IMR-90 (cell line): ENCODE results near the gene OSMR. TPM values are rescaled to one million over a fixed set of nuclear protein-coding genes. Genes with fewer than 3 reads are reported as not detected.

Source experiments
- ATAC-seq: fragments of 200-7000 bp; cut with Tn5 transposase; 2 replicates; pipeline ENCODE4 v1.9.1; 2020; ENCODE audit warnings: low read depth, mild to moderate bottlenecking, moderate library complexity
- BruUV-seq: library from RNA; stranded (reverse); fragments of 400-500 nt; replicated peaks from 2 replicates; lab custom pipeline; 2021; lab: Mats Ljungman, UMichigan
- CTCF ChIA-PET: fragments of 300-600 bp; formaldehyde crosslinking; extraction: SDS; loops from one replicate; lab custom pipeline; 2021; ENCODE audit warnings: antibody characterized with exemption; lab: Yijun Ruan, JAX
- POLR2A ChIA-PET: fragments of 300-600 bp; sonication (Branson Sonifier 250); formaldehyde crosslinking; loops from one replicate; lab custom pipeline; 2022; ENCODE audit warnings: antibody characterized with exemption; ENCODE audit not compliant: unreplicated experiment; lab: Charles Lee
- DNase-seq: peaks from one replicate; pipeline ENCODE4 v3.0.0; 2013
- H2AFZ ChIP-seq: replicated peaks from 2 replicates; pipeline ENCODE3; 2013; ENCODE audit warnings: low read length, mild to moderate bottlenecking; ENCODE audit not compliant: poor library complexity
- H2AK5ac ChIP-seq: 2 replicates; pipeline ENCODE4 v1.6.1; 2013; ENCODE audit warnings: low read depth, low read length, inconsistent platforms
- H2AK9ac ChIP-seq: replicated peaks from 2 replicates; pipeline ENCODE3; 2013; ENCODE audit warnings: mild to moderate bottlenecking, low read depth, low read length, moderate library complexity; ENCODE audit not compliant: poor library complexity
- H2BK120ac ChIP-seq: 2 replicates; pipeline ENCODE4 v1.6.1; 2013; ENCODE audit warnings: low read depth, low read length, inconsistent platforms
- H2BK15ac ChIP-seq: 3 replicates; pipeline ENCODE4 v1.6.1; 2013; ENCODE audit warnings: low read depth, low read length, inconsistent platforms
- H2BK20ac ChIP-seq: 2 replicates; pipeline ENCODE4 v1.6.1; 2013; ENCODE audit warnings: low read depth, mild to moderate bottlenecking, inconsistent platforms, low read length, moderate library complexity
- H2BK5ac ChIP-seq: 2 replicates; pipeline ENCODE4 v1.6.1; 2013; ENCODE audit warnings: mild to moderate bottlenecking, low read depth, low read length, inconsistent platforms; ENCODE audit not compliant: poor library complexity, severe bottlenecking
- H3K14ac ChIP-seq: replicated peaks from 2 replicates; pipeline ENCODE4 v1.6.1; 2013; ENCODE audit warnings: low read depth, low read length, inconsistent platforms
- H3K18ac ChIP-seq: 2 replicates; pipeline ENCODE4 v1.6.1; 2013; ENCODE audit warnings: low read depth, low read length, control low read depth
- H3K23ac ChIP-seq: 2 replicates; pipeline ENCODE4 v1.6.1; 2013; ENCODE audit warnings: low read depth, low read length, inconsistent platforms
- H3K27ac ChIP-seq: 2 replicates; pipeline ENCODE4 v1.5.1; 2013; ENCODE audit warnings: mild to moderate bottlenecking, control low read depth, low read length; ENCODE audit not compliant: insufficient read depth
- H3K27me3 ChIP-seq: 2 replicates; pipeline ENCODE4 v1.6.1; 2013; ENCODE audit warnings: low read length; ENCODE audit not compliant: control insufficient read depth, insufficient read depth
- H3K36me3 ChIP-seq: 2 replicates; pipeline ENCODE4 v1.6.1; 2013; ENCODE audit warnings: low read length, mixed read lengths; ENCODE audit not compliant: control insufficient read depth, insufficient read depth
- H3K4ac ChIP-seq: 2 replicates; pipeline ENCODE4 v1.6.1; 2013; ENCODE audit warnings: low read depth, low read length, inconsistent platforms
- H3K4me1 ChIP-seq: 2 replicates; pipeline ENCODE4 v1.6.1; 2013; ENCODE audit warnings: low read length, mixed read lengths; ENCODE audit not compliant: control insufficient read depth, insufficient read depth
- H3K4me2 ChIP-seq: 2 replicates; pipeline ENCODE4 v1.6.1; 2013; ENCODE audit warnings: low read depth, mild to moderate bottlenecking, control low read depth, low read length, moderate library complexity
- H3K4me3 ChIP-seq: 2 replicates; pipeline ENCODE4 v1.5.1; 2013; ENCODE audit warnings: low read depth, mild to moderate bottlenecking, control low read depth, low read length, moderate library complexity; ENCODE audit not compliant: insufficient read depth
- H3K56ac ChIP-seq: 2 replicates; pipeline ENCODE4 v1.6.1; 2013; ENCODE audit warnings: low read length, inconsistent platforms; ENCODE audit not compliant: insufficient read depth; ENCODE audit errors: extremely low read depth
- H3K79me1 ChIP-seq, 2 experiments: 2 replicates each; pipeline ENCODE4 v1.6.1; 2013; ENCODE audit warnings: low read length in 2 of 2, inconsistent platforms in 1 of 2, low read depth in 1 of 2
- H3K9ac ChIP-seq: 2 replicates; pipeline ENCODE4 v1.6.1; 2013; ENCODE audit warnings: low read depth, low read length, control low read depth
- H3K9me1 ChIP-seq: 2 replicates; pipeline ENCODE4 v1.6.1; 2013; ENCODE audit warnings: low read length, inconsistent platforms; ENCODE audit not compliant: insufficient read depth
- H3K9me3 ChIP-seq: 2 replicates; pipeline ENCODE4 v1.6.1; 2013; ENCODE audit warnings: low read length; ENCODE audit not compliant: control insufficient read depth, insufficient read depth
- H4K20me1 ChIP-seq: 2 replicates; pipeline ENCODE4 v1.6.1; 2013; ENCODE audit warnings: low read length, inconsistent platforms; ENCODE audit not compliant: insufficient read depth
- H4K5ac ChIP-seq: 2 replicates; pipeline ENCODE4 v1.6.1; 2013; ENCODE audit warnings: mild to moderate bottlenecking, low read depth, low read length, control low read depth
- H4K8ac ChIP-seq, 2 experiments: 2 replicates each; pipeline ENCODE4 v1.6.1; 2013; ENCODE audit warnings: low read depth in 2 of 2, low read length in 2 of 2, control low read depth in 1 of 2, inconsistent platforms in 1 of 2
- H4K91ac ChIP-seq: 2 replicates; pipeline ENCODE4 v1.6.1; 2013; ENCODE audit warnings: low read depth, low read length, inconsistent platforms; ENCODE audit not compliant: insufficient read depth
- BHLHE40 ChIP-seq: fragments of 150-350 bp; IDR thresholded peaks from 2 replicates; pipeline ENCODE4 v1.6.1; 2016; ENCODE audit warnings: mild to moderate bottlenecking, low read depth, low read length
- CEBPB ChIP-seq: IDR thresholded peaks from 2 replicates; pipeline ENCODE4 v1.6.1; 2012; ENCODE audit warnings: low read depth, low read length, improper control_type of control experiment
- CHD1 ChIP-seq: IDR thresholded peaks from 2 replicates; pipeline ENCODE4 v1.6.1; 2012; ENCODE audit warnings: low read depth, low read length, improper control_type of control experiment
- FOS ChIP-seq: fragments of 150-350 bp; IDR thresholded peaks from 2 replicates; pipeline ENCODE4 v1.6.1; 2016; ENCODE audit warnings: low read depth, low read length
- MAFK ChIP-seq: IDR thresholded peaks from 2 replicates; pipeline ENCODE4 v1.6.1; 2012; ENCODE audit warnings: low read depth, low read length, improper control_type of control experiment
- MAZ ChIP-seq: IDR thresholded peaks from 2 replicates; pipeline ENCODE4 v1.6.1; 2012; ENCODE audit warnings: low read depth, mild to moderate bottlenecking, low read length, improper control_type of control experiment, moderate library complexity, borderline replicate concordance
- MXI1 ChIP-seq: IDR thresholded peaks from 2 replicates; pipeline ENCODE4 v1.6.1; 2012; ENCODE audit warnings: low read depth, mild to moderate bottlenecking, low read length, moderate library complexity, borderline replicate concordance
- NFE2L2 ChIP-seq: fragments of 150-350 bp; IDR thresholded peaks from 2 replicates; pipeline ENCODE4 v1.6.1; 2016; ENCODE audit warnings: low read depth, mild to moderate bottlenecking, low read length
- POLR2A ChIP-seq: IDR thresholded peaks from 2 replicates; pipeline ENCODE4 v1.6.1; 2012; ENCODE audit warnings: mild to moderate bottlenecking, low read depth, low read length
- RAD21 ChIP-seq: IDR thresholded peaks from 2 replicates; pipeline ENCODE4 v1.6.1; 2012; ENCODE audit warnings: low read length, improper control_type of control experiment
- RCOR1 ChIP-seq: IDR thresholded peaks from 2 replicates; pipeline ENCODE4 v1.6.1; 2012; ENCODE audit warnings: mild to moderate bottlenecking, low read length, improper control_type of control experiment; ENCODE audit not compliant: insufficient replicate concordance
- RFX5 ChIP-seq: IDR thresholded peaks from 2 replicates; pipeline ENCODE4 v1.8.0; 2012; ENCODE audit warnings: low read depth, mild to moderate bottlenecking, low read length, moderate library complexity
- SMC3 ChIP-seq: fragments of 150-350 bp; IDR thresholded peaks from 2 replicates; pipeline ENCODE4 v1.6.1; 2016; ENCODE audit warnings: low read depth, mild to moderate bottlenecking, antibody characterized with exemption, low read length, moderate library complexity
- WGBS, 2 experiments: methylation state at CpG; one replicate each; pipeline versions ENCODE4 v1.1.5 to v1.1.7; 2013; ENCODE audit warnings: missing lambda C conversion rate in 2 of 2; ENCODE audit not compliant: insufficient read length in 1 of 2; ENCODE audit errors: extremely low coverage in 2 of 2; 5-methylcytosine and 5-hydroxymethylcytosine counted together
- dilution Hi-C: fragments of 300-500 bp; cut with HindIII; formaldehyde crosslinking; loops from one replicate; pipeline ENCODE4 v1.14.3; 2018; ENCODE audit warnings: low sequenced_read_pairs; ENCODE audit not compliant: unreplicated experiment
- in situ Hi-C: fragments of 300-500 bp; cut with MboI; formaldehyde crosslinking; loops from 3 replicates; pipeline ENCODE4 v1.14.3; 2019; ENCODE audit warnings: low sequenced_read_pairs, inconsistent platforms, mixed read lengths
- intact Hi-C: fragments of 100-400 bp; cut with micrococcal nuclease; formaldehyde crosslinking; loops from 2 replicates; pipeline ENCODE4 v1.10.0; 2022
- polyA plus RNA-seq, 3 experiments: library from polyadenylated mRNA; depleted of rRNA; stranded (reverse); fragments of >200 nt; gene quantifications; 2 replicates each; pipeline ENCODE4 v1.2.3, GENCODE V29; 2012; ENCODE audit warnings: low replicate concordance in 1 of 3
- total RNA-seq: library from RNA; depleted of rRNA; stranded (reverse); fragments of >200 nt; gene quantifications from 2 replicates; pipeline ENCODE4 v1.2.3, GENCODE V29; 2012
- TF ChIP-seq, protein P1 (sequence below): fragments of 150-350 bp; IDR thresholded peaks from 2 replicates; pipeline ENCODE4 v1.6.1; 2016; ENCODE audit warnings: low read depth, mild to moderate bottlenecking, low read length, moderate library complexity, borderline replicate concordance
- TF ChIP-seq, protein P2 (sequence below): fragments of 150-350 bp; IDR thresholded peaks from 2 replicates; pipeline ENCODE4 v1.6.1; 2017; ENCODE audit warnings: mild to moderate bottlenecking, antibody characterized with exemption, low read length, low read depth
- TF ChIP-seq, protein P3 (sequence below): conservative IDR thresholded peaks from 2 replicates; pipeline ENCODE4 v1.5.1; 2012; ENCODE audit warnings: mild to moderate bottlenecking, low read depth, low read length, improper control_type of control experiment

Gene OSMR
- total and polyA plus RNA-seq, 2 of the 4 experiments (the other 2 are of a cell fraction), result 41.6 to 48.7 TPM

DNA sequence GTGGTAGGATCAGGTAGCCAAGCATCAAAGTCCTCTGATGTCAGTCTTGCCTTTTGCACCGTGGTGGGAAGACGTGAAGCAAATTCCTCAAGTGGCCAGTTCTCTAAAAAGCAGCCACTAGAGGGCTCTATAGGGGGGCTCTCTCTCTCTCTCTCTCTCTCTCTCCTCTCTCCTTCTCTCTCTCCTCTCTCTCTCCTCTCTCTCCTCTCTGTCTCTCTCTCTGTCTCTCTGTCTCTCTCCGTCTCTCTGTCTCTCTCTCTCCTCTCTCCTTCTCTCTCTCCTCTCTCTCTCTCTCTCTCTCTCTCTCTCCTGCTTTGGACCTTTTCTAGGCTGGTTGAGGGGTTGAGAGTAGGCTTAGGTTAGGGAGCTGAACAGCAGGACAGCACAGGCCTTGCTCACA lies 13.9 kb upstream of the OSMR start:
- Histone ChIP-seq H3K9ac (no peak overlapping the region), H2BK20ac (no peak overlapping the region), H3K4ac (no peak overlapping the region), H4K8ac (no peak overlapping the region), H3K4me2 (no peak overlapping the region), H2BK5ac (no peak overlapping the region), H3K4me3 (no peak overlapping the region), H2AK9ac (no peak overlapping the region), H2AFZ (no peak overlapping the region), H3K27ac (no peak overlapping the region), H2BK15ac (no peak overlapping the region), H3K18ac (no peak overlapping the region), H3K14ac (no peak overlapping the region), H3K27me3 (no peaks in the 10 kb centered on the region), H4K20me1 (peaks cover 16% of the 10 kb centered on the region), H2BK120ac (no peak overlapping the region), H2AK5ac (peak overlapping the region; percentile 35; the same call in 1 of the 2 replicates), H4K91ac (no peak overlapping the region), H3K9me1 (peaks cover 21% of the 10 kb centered on the region), H3K23ac (no peak overlapping the region), H4K5ac (no peak overlapping the region), H3K79me1 (peaks cover 32 to 58% of the 10 kb centered on the region in 2 experiments), H3K4me1 (peaks cover 9% of the 10 kb centered on the region), H3K36me3 (peaks cover 13% of the 10 kb centered on the region), H3K9me3 (peaks cover 9% of the 10 kb centered on the region), H3K56ac (no peak overlapping the region)
- 100% methylated on average over 1 of the region's 3 CpGs; no CpG with 5 or more reads in 1 of the 2 experiments for WGBS, 2 experiments
- in situ Hi-C loops, result no loop called here
- dilution Hi-C loops, result no loop called here
- ChIA-PET POLR2A (no interaction called here), CTCF (interaction anchor here (0.7 to 1.1 kb wide), 2 partner anchors 15 to 247 kb away, joined by 3 to 5 read pairs; no protein-coding TSS in a partner anchor)
- DNase-seq (peak; percentile 45), ATAC-seq (no peak)
- TF ChIP-seq, protein P1, sequence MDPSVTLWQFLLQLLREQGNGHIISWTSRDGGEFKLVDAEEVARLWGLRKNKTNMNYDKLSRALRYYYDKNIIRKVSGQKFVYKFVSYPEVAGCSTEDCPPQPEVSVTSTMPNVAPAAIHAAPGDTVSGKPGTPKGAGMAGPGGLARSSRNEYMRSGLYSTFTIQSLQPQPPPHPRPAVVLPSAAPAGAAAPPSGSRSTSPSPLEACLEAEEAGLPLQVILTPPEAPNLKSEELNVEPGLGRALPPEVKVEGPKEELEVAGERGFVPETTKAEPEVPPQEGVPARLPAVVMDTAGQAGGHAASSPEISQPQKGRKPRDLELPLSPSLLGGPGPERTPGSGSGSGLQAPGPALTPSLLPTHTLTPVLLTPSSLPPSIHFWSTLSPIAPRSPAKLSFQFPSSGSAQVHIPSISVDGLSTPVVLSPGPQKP, result no peak
- TF ChIP-seq, protein P2, sequence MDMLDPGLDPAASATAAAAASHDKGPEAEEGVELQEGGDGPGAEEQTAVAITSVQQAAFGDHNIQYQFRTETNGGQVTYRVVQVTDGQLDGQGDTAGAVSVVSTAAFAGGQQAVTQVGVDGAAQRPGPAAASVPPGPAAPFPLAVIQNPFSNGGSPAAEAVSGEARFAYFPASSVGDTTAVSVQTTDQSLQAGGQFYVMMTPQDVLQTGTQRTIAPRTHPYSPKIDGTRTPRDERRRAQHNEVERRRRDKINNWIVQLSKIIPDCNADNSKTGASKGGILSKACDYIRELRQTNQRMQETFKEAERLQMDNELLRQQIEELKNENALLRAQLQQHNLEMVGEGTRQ, result no peak
- TF ChIP-seq SMC3 (peak; percentile 33), CHD1 (no peak), FOS (no peak), RFX5 (no peak), POLR2A (no peak), NFE2L2 (no peak), RAD21 (peak; percentile 35; the same call in 1 of the 2 replicates), RCOR1 (no peak), MXI1 (no peak), BHLHE40 (no peak), MAFK (no peak), MAZ (no peak), CEBPB (no peak)
- TF ChIP-seq, protein P3, sequence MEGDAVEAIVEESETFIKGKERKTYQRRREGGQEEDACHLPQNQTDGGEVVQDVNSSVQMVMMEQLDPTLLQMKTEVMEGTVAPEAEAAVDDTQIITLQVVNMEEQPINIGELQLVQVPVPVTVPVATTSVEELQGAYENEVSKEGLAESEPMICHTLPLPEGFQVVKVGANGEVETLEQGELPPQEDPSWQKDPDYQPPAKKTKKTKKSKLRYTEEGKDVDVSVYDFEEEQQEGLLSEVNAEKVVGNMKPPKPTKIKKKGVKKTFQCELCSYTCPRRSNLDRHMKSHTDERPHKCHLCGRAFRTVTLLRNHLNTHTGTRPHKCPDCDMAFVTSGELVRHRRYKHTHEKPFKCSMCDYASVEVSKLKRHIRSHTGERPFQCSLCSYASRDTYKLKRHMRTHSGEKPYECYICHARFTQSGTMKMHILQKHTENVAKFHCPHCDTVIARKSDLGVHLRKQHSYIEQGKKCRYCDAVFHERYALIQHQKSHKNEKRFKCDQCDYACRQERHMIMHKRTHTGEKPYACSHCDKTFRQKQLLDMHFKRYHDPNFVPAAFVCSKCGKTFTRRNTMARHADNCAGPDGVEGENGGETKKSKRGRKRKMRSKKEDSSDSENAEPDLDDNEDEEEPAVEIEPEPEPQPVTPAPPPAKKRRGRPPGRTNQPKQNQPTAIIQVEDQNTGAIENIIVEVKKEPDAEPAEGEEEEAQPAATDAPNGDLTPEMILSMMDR, result peak; percentile 53
- no TSS peak for BruUV-seq
- intact Hi-C loops, result no loop called here
